HTERT RPE-1 (cell line): ENCODE results near the gene NCBP3.

ENCODE experiments used
- in situ Hi-C: fragments of 300-500 bp; cut with MboI; formaldehyde crosslinking; loops from 4 replicates; pipeline ENCODE4 v1.14.3; 2020; ENCODE audit warnings: low sequenced_read_pairs

Gene NCBP3

GRCh38 chr17:3845621-3846436 lies at the start of gene NCBP3:
NCBP3 (minus strand) TSS chr17:3846246; CDS start chr17:3846223, 23 bp downstream.
- in situ Hi-C loops = no loop called here

GRCh38 chr17:3895354-3895753 lies 49.3 kb upstream of the NCBP3 start:
- in situ Hi-C loops = no loop called here

DNA sequence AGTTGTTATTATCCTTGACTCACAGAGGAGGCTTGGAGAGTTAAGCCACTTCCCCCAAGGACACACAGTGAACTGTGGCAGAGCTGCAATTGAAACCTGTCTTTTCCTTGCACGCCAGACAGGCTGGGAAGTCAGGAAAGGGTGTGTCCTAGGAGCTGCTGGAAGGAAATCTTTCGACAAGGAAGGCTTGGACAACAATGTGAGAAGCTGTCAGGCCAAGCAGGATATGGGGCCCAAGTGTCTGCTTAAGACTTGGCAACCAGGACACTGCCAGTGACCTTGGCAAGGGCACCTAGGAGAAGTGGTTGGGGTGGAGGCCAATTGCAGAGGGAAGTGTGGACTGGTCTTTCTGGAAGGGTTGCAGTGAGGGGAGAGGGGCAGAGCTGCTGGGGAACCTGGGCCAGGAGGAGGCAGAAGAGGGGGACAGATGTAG lies 48.9 kb upstream of the NCBP3 start:
- in situ Hi-C loops = no loop called here

- in situ Hi-C loops = no loop called here
Observed at GRCh38 chr17:3894188-3894587, 48.1 kb upstream of the NCBP3 start.

- in situ Hi-C loops = no loop called here
Observed at GRCh38 chr17:3893720-3894116, 47.7 kb upstream of the NCBP3 start.

DNA sequence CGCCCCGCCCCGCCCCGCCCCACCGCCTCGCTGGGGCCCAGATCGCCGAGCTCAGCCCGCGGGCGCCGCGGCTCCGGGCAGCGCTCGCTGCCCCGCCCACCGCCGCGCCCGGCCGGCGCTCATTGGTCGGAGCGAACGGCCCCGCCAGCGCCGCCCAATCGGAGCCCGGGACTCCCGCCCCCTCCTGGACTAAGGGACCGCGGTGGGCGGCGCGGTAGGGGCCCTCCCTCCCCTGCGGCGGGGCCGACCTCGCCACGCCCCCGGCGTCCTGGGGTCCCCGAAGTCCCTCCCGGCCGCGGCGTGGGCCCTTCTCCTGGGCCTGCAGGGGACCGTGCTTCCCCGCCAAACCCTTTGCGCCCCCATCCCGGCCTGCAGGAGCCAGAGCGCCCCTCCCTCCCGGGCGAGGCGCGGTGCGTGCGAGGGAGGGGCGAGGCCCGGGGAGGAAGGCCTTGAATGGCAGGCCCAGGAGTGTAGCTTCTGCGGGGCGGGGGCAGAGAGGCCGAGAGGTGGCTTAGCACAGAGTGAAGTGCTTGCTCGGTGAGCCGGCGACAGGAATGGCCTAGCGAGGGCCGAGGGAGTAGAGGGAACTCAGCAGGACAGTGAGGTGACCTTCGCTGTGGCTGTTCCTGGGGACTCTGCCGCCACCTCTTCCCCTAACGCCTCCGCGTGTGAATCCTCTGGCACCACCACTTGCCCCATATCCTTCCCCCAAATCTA lies 47.1 kb upstream of the NCBP3 start, which contains the start of gene CAMKK1:
TSS of gene CAMKK1 (minus strand) at position 51 of the 717 bp plus-strand sequence. CDS start 7,366 bp downstream, outside the sequence.
- in situ Hi-C loops = no loop called here

GRCh38 chr17:3892095-3892998 lies 46.3 kb upstream of the NCBP3 start:
- in situ Hi-C loops = no loop called here

DNA sequence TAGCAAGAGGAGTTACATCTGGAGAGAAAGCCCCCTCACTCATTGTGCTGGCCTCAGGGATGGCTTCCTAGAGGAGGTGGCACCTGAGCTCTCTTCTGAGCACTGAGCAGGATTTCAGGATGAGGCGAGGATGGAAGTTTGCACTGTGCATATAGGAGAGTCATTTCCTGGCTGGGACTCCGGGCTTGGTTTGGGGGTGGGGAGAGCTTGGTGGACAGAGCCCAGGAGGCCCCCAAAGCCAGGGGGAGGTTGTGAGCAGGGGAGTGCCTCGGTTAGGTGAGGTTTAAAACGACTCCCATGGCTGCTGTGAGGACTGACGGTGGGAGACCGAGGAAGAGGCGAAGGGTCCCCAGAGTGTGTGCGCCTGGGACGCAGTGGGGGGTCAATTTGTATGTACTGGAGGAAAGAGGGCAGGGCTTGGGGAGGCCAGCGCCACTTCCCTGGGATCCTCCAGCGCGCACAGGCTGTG lies 45.6 kb upstream of the NCBP3 start:
- in situ Hi-C loops = no loop called here

- in situ Hi-C loops = no loop called here
Observed at GRCh38 chr17:3890878-3891219, 44.8 kb upstream of the NCBP3 start.

DNA sequence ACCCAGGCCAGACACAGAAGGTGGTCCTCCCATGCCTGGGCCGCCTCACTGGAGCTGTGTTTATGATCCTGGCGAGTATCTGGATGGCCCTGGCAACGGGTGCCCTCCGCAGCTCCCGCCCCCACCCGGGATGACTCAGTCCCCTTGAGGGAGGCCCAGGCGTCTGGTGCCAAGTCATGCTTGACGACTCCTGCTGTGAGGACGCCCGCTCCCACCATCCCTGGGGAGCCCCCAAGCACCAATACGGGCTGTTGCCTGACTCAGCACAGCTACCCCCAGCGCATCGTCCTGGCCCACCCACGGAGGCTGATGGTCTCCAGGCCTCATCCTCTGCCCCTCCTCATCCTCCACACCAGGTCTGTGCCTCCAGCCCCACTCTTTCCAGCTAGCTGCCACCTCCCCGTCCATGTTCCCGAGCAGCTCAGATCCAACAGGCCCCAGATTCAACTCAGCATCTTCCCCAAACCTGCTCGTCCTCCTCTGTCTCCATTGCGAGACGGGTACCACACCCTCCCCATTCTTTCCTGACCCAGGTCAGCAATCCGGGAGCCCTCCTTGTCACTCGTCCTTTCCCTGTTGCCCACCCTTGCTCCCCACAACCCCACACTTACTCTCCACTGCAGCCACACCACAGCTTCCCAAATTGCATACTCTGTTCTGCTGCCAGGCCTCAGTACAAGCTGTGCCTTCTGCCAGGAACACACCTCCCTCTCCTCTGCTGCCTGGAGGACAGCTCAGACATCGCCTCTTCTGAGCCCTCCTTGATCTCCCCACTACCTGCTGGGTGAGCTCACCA lies 44.2 kb upstream of the NCBP3 start:
- in situ Hi-C loops = no loop called here

DNA sequence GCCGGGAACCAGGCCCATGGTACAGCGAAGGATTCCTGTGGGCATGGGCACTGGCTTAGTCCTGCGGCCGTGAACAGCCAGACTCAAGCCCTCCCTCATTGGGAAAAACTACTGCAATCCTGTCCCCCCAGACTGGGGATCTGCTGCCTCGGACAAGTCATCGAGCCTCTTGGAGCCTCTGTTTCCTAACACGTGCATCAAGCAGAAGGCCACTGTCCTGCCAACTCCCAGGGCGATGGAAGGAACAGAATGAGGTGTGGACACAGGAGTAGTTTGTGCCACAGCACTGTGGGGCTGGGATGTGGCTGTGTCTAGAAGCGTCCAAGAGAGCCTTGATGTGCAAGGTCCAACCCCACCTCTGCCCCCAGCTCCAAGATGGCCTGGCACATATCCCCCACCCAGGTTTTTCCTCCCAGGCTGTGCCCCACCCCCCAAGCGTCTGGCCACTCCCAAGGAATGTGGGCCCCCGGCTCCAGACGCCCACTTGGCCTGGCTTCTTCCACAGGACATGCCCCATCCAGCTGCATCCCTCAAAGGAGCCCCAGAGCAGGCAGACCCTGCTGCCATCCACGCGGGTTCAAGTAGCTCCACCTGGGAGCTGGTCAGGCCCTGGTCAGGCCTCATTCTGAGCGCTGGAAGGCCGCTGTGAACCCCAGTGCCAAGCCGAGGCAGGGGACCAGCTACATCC lies 43.4 kb upstream of the NCBP3 start:
- in situ Hi-C loops = no loop called here

GRCh38 chr17:3888343-3889171 lies 42.5 kb upstream of the NCBP3 start:
- in situ Hi-C loops = no loop called here

GRCh38 chr17:3887804-3888203 lies 41.8 kb upstream of the NCBP3 start:
- in situ Hi-C loops = no loop called here

DNA sequence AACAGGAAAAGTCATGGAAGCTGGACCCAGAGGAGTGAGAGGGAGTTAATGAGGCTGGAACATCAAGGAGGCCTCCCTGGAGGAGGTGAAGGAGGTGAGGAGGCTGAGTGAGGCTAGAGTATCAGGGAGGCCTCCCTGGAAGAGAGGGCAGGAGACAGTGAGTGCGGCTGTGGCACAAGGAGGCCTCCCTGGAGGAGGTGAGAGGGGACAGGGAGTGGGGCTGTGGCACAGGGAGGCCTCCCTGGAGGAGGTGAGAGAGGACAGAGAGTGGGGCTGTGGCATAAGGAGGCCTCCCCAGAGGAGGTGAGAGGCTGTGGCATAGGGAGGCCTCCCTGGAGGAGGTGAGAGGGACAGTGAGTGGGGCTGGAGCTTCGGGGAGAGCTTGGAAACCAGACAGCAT lies 41.3 kb upstream of the NCBP3 start:
- in situ Hi-C loops = no loop called here

DNA sequence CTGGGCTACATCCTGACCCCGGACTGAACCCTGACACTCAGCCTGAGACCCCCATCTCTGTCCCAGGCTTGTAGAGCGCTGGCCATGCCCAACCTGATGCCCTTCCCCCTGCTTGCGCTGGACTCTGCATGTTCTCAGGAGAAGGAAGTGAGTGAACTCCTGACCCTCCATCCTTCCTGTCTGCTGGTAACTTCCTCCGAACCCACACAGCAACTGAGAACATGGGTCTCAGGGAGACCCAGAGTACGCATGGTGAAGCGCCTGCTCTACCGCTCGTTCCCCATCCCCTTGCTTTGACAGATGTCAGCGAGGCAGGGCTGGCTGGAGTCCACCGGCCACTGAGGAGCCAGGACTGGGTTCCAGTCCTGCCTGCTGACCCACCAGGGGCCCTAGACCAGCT lies 40.7 kb upstream of the NCBP3 start:
- in situ Hi-C loops = no loop called here

DNA sequence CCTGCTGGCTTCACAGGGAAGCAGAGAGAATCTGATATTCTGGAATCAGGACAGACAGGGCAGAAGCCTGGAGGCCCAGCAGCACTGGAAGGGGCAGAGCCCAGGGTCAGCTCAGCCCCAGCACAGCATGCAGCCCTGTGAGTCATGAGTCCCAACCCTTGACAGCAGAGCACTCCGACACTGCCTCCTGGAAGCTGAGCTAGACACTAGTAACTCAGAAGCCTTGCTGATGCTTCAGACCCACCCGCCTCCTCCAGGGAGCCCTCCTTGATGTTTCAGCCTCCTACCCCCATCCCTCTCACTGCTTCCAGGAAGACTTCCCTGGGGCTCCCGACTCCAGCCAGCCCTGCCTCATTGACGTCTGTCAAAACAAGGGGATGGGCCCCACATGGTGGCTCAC lies 39.9 kb upstream of the NCBP3 start:
- in situ Hi-C loops = no loop called here

DNA sequence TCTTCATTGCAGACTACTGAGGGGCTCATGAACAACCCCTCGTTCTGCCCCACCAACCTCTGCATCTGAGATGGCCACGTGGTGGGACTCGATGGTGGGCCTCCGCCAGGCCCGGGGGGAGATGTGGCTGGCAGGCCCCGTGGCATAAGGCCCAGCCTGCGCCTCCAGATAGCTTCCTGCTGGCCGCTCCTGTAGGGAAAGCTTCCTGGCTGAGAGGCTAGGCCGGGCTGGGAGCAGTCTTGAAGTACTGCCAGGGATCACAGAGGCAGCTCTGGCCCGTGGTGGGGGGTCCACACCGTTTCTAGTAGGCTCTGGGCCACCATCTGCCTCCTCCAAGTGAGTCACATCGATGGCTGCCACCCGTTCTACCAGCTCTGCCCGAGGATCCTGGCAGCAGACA lies 39.2 kb upstream of the NCBP3 start:
- in situ Hi-C loops = no loop called here

DNA sequence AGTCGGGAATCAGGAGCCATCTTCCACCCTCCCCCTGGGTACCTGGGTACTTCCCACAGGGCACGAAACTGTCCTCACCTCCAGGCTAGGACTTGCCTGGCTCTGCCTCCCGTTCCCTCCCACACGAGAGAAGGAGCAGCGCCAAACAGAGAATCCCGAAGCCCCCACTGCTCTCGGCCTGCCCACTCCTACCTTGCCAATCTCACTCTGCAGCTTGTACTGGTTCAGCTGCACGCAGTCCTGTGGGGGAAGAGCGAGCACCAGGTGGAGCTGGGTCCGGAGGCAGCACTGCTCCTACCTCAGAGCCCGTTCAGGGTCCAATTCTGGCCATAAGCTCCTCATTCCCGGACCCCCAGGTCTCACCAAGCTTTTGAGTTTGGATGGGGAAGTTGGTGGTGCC lies 38.1 kb upstream of the NCBP3 start:
- in situ Hi-C loops = no loop called here

GRCh38 chr17:3882276-3882675 lies 36.2 kb upstream of the NCBP3 start:
- in situ Hi-C loops = no loop called here
